Lower lobe of right lung (tissue), 2 donors: ENCODE measurements around the gene PMVK. TPM values are rescaled to one million over a fixed set of nuclear protein-coding genes. Genes with fewer than 3 reads are reported as not detected.

ENCODE experiments used
- ATAC-seq, 2 donors: fragments of 200-7000 bp; cut with Tn5 transposase; one replicate each; pipeline ENCODE4 v1.9.1; 2020 to 2022; ENCODE audit warnings: mild to moderate bottlenecking in 2 of 2, moderate library complexity in 2 of 2
- DNase-seq: peaks from one replicate; pipeline ENCODE4 v3.0.0-alpha.2; 2020
- H3K27ac ChIP-seq: fragments of 200-600 bp; one replicate; pipeline ENCODE4 v1.8.0; 2022
- H3K27me3 ChIP-seq: fragments of 200-600 bp; one replicate; pipeline ENCODE4 v1.8.0; 2022; ENCODE audit warnings: low read depth
- H3K36me3 ChIP-seq: fragments of 200-600 bp; one replicate; pipeline ENCODE4 v1.8.0; 2022; ENCODE audit warnings: mild to moderate bottlenecking
- H3K4me1 ChIP-seq: fragments of 200-600 bp; one replicate; pipeline ENCODE4 v1.8.0; 2022
- H3K4me3 ChIP-seq: fragments of 200-600 bp; one replicate; pipeline ENCODE4 v1.8.0; 2022; ENCODE audit warnings: mild to moderate bottlenecking
- H3K9me3 ChIP-seq: fragments of 200-600 bp; one replicate; pipeline ENCODE4 v1.8.0; 2022
- intact Hi-C: fragments of 100-400 bp; cut with DNase I; formaldehyde crosslinking; loops from one replicate; pipeline ENCODE4 v1.11.0; 2022
- total RNA-seq: library from RNA; stranded (reverse); fragmentation: NEBNext Ultra II Directional; extraction: Animal tissue kit (Norgen Biotek cat#: 25700); gene quantifications from one replicate; pipeline ENCODE4 v1.2.1, GENCODE V29; 2021
- TF ChIP-seq, protein P1 (sequence below): fragments of 200-600 bp; IDR thresholded peaks from one replicate; pipeline ENCODE4 v1.8.0; 2022; ENCODE audit warnings: antibody characterized with exemption, mild to moderate bottlenecking
- donor health status: DM: no; HTN: yes; CAD: no; lungs with severe emphysema.

Gene PMVK
- total RNA-seq, 1 donor from 2014 or later: 34.1 TPM

DNA sequence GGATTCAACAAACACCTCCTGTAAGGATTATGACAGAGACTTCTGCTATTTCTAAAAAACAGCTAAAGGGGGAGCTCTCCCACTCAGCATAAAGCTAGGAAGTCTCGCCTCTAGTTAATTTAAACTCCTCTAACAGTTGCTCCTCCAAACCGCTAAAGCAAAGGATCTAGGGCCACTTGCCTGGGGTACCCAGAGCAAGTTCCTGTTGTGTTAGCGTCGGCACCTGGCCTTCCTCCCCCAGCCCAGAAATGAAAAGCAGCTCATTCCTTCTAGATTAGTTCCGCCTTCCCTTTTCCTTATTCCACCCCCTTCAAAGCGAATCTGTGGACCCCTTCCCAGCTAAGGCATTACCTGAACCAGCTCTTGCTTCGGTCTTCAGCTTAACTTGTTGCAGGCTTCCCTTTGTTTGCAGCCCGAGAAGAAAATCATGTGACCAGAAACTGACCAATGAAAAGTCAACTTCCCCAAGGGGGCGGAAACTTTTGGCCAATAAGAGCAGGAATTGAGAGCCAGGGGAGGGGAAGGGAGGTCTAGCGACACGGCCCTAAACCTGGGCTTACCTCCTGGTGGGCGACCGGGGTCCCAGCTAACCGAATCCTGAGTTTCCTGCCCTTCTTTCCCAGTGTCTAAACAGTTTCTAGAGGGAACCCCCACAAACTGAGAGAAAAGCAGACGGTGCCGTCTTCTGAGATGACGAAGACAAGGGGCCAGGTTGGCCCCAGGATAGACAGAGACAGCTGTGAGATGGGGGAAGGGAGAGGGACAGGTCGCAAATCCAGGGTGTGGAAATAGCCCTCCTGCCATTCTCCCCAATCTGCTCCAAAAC is 19.4 kb upstream of the PMVK start, which contains the start of gene PBXIP1:
Gene PBXIP1 (minus strand): TSS at position 382 of the 826 bp plus-strand sequence. CDS start 2,378 bp downstream, outside the sequence.
- Histone ChIP-seq H3K4me3 (peak within 1 kb of the TSS; percentile 65), H3K27ac (peak within 1 kb of the TSS; percentile 80), H3K36me3 (peaks cover 24% of the 10 kb centered on the region), H3K4me1 (peaks cover 48% of the 10 kb centered on the region), H3K27me3 (no peaks in the 10 kb centered on the region), H3K9me3 (no peaks in the 10 kb centered on the region)
- TF ChIP-seq, protein P1, sequence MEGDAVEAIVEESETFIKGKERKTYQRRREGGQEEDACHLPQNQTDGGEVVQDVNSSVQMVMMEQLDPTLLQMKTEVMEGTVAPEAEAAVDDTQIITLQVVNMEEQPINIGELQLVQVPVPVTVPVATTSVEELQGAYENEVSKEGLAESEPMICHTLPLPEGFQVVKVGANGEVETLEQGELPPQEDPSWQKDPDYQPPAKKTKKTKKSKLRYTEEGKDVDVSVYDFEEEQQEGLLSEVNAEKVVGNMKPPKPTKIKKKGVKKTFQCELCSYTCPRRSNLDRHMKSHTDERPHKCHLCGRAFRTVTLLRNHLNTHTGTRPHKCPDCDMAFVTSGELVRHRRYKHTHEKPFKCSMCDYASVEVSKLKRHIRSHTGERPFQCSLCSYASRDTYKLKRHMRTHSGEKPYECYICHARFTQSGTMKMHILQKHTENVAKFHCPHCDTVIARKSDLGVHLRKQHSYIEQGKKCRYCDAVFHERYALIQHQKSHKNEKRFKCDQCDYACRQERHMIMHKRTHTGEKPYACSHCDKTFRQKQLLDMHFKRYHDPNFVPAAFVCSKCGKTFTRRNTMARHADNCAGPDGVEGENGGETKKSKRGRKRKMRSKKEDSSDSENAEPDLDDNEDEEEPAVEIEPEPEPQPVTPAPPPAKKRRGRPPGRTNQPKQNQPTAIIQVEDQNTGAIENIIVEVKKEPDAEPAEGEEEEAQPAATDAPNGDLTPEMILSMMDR: no peak
- no peak for DNase-seq
- intact Hi-C loops: no loop called here
- ATAC-seq: peak; percentile 80 to 93

DNA sequence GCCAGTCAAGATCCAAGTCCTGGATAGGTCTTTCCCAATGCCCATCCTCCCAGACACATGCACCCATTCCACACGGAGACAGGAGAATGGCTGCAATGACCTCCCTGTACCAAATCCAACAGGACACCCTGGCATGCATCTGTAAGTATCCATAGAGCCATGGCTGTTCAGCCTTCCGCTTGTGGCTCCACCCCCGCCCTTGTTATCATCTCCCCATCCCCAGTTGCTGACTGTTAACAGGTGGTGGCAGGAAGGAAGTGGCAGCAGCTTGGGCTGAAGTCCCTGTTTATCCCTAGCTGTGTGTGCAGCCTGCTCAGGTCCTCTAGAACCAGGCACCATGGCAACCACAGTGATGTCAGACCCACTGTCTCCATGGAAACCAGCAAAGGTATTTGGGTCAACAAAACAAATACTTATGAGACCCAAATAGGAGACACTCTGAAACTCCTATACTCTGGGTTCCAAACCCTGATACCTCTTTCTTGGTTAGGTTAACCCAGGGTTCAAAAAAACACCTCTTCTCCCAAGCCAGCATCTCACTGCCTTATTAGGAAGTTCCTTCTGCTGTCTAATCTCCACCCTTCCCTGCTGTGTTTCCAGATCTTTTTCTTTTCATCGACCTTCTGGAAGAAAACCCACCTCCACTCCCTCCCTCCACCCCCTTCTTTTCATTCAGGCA is 18.7 kb upstream of the PMVK start:
- TF ChIP-seq, protein P1: no peak
- Histone ChIP-seq H3K9me3 (no peaks in the 10 kb centered on the region), H3K27ac (peak overlapping the region; percentile 80), H3K4me3 (peak overlapping the region; percentile 65), H3K27me3 (no peaks in the 10 kb centered on the region), H3K4me1 (peaks cover 40% of the 10 kb centered on the region), H3K36me3 (peaks cover 32% of the 10 kb centered on the region)
- DNase-seq (no peak), ATAC-seq (peak; percentile 61 to 74)
- intact Hi-C loops: no loop called here

DNA sequence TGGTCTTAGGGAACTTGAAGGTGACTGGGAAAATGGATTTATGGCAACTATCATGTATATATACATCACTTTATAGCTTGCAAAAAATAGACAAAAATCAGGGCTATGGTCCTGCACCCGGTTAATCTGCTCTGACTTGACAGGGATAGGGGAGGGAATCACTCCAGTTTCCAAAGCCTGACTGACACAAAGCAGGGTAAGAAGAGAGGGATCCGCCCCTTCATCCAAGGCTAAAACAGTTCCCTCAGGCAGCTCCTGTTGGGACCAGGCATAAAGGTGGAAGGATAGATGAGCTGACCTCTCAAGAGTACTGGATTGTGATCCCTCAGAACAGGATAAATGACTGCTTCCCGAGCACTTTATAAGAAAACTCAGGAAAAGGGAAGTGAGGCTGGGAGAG is 18.0 kb upstream of the PMVK start:
- H3K27me3 ChIP-seq: no peaks in the 10 kb centered on the region
- intact Hi-C loops: no loop called here

DNA sequence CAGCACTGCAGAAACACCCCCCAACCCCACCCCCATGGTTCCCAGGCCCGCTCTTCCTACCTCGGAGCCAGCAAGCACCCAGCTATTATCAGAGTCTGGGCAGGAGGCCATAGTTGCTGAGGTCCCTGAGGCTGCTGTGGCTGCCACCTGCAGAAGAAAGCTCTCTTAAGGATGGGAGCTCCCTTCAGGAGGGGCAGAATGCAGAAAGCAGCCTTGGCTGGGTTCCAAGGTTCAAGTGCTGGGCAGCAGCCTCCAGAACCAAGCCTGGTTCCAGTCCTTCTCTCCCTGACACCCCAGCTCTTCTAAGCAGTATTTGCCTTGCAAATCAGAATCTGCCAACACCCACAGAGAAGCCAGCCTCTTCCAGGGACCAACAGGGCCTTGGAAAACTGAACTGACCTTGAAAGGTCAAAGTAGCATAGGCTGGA is 17.1 kb upstream of the PMVK start:
- Histone ChIP-seq H3K9me3 (no peaks in the 10 kb centered on the region), H3K36me3 (peaks cover 27% of the 10 kb centered on the region), H3K4me3 (no peak overlapping the region), H3K4me1 (peaks cover 39% of the 10 kb centered on the region), H3K27ac (no peak overlapping the region), H3K27me3 (no peaks in the 10 kb centered on the region)
- ATAC-seq: no peak
- TF ChIP-seq, protein P1: no peak
- intact Hi-C loops: no loop called here
- no peak for DNase-seq

More for the DNA sequence above, 18.0 kb upstream of the PMVK start:
- Histone ChIP-seq H3K27ac (peak overlapping the region; percentile 80), H3K9me3 (no peaks in the 10 kb centered on the region), H3K4me3 (peak overlapping the region; percentile 65), H3K36me3 (peaks cover 33% of the 10 kb centered on the region), H3K4me1 (peaks cover 39% of the 10 kb centered on the region)
- TF ChIP-seq, protein P1: no peak
- DNase-seq: no peak
- ATAC-seq: no peak

DNA sequence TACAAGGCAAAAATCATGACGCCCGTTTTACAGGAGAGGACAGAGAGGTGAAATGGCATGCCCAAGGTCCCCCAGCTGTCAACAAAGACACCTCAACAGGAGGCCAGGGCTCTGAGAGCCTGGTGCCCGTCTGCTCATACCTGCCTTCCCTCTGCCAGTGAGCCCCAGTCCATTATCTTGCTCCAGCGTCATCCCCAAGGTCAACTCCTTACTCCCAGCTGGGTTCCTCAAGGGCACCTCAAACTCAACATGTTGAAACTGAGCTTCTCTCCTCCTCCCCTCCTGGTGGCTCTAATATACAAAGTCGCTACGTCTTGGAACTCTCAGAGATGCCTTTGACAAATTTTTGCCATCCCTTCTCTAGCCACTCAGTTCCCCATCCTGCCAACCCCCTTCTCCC is 16.1 kb upstream of the PMVK start:
- peaks cover 32% of the 10 kb centered on the region for H3K36me3 ChIP-seq
- H3K4me1 ChIP-seq: peaks cover 39% of the 10 kb centered on the region
- H3K9me3 ChIP-seq: no peaks in the 10 kb centered on the region
- intact Hi-C loops: no loop called here
- no peak for DNase-seq
- H3K27ac ChIP-seq: no peak overlapping the region
- ATAC-seq: no peak
- no peaks in the 10 kb centered on the region for H3K27me3 ChIP-seq
- no peak overlapping the region for H3K4me3 ChIP-seq
- TF ChIP-seq, protein P1: no peak
